HFF-Myc (cell line): ENCODE data around the gene CRYBA2.

ENCODE experiments used
- DNase-seq: peaks from one replicate; pipeline ENCODE4 v3.0.0-alpha.2; 2011; ENCODE audit warnings: low read depth; ENCODE audit errors: extremely low read depth
- H3K4me3 ChIP-seq: replicated peaks from 2 replicates; pipeline ENCODE4 v1.5.1; 2011; ENCODE audit warnings: low read depth, mild to moderate bottlenecking, control low read depth, low read length
- TF ChIP-seq, protein P1 (sequence below): IDR thresholded peaks from 2 replicates; pipeline ENCODE4 v1.5.1; 2012; ENCODE audit warnings: mild to moderate bottlenecking, low read depth, low read length, control low read depth; ENCODE audit errors: missing control alignments

Gene CRYBA2

DNA sequence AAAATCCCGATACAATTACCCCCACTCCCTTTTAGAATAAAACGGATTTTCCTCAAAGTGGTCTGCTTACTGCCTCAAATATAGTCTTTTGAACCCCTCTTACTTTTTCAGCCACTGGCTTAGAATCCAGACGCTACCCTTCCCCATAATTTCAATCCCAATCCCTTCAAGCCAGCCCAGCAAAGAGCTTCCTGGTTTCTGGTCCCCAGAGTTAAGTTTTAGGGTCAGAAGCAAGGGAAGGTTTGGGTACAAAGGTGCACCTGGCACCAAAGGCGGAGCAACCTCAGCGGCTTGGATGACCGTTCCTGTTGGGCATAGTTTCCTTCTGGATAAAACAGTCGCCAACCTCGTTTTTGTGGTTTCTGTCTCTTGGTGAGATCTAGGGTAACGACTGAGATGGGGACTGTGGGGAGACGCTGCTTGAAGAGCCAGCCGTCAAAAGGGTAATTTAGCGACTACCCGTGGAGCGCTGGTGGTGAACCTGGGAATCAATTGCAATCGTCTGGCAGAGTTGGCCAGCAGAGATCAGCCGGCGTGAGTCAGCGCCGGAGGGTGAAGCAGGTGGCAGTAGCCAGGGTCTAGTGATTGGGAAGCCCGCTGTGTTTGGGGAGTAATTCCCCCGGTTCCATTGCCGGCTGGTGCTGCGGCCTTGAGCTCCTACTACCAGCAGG lies 9.8 kb downstream of the CRYBA2 start:
- TF ChIP-seq, protein P1, sequence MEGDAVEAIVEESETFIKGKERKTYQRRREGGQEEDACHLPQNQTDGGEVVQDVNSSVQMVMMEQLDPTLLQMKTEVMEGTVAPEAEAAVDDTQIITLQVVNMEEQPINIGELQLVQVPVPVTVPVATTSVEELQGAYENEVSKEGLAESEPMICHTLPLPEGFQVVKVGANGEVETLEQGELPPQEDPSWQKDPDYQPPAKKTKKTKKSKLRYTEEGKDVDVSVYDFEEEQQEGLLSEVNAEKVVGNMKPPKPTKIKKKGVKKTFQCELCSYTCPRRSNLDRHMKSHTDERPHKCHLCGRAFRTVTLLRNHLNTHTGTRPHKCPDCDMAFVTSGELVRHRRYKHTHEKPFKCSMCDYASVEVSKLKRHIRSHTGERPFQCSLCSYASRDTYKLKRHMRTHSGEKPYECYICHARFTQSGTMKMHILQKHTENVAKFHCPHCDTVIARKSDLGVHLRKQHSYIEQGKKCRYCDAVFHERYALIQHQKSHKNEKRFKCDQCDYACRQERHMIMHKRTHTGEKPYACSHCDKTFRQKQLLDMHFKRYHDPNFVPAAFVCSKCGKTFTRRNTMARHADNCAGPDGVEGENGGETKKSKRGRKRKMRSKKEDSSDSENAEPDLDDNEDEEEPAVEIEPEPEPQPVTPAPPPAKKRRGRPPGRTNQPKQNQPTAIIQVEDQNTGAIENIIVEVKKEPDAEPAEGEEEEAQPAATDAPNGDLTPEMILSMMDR = no peak
- H3K4me3 ChIP-seq = no peak overlapping the region
- no peak for DNase-seq

- DNase-seq = no peak
- H3K4me3 ChIP-seq = no peak overlapping the region
- TF ChIP-seq, protein P1 = no peak
These were observed 10.5 kb downstream of the CRYBA2 start for GRCh38 chr2:218982586-218983262.

GRCh38 chr2:218981881-218982585 lies 11.2 kb downstream of the CRYBA2 start:
- TF ChIP-seq, protein P1 = no peak
- DNase-seq = no peak
- no peak overlapping the region for H3K4me3 ChIP-seq

- DNase-seq = no peak
- H3K4me3 ChIP-seq = no peak overlapping the region
- TF ChIP-seq, protein P1 = peak; percentile 7
These were observed 11.8 kb downstream of the CRYBA2 start for GRCh38 chr2:218981390-218981880.

DNA sequence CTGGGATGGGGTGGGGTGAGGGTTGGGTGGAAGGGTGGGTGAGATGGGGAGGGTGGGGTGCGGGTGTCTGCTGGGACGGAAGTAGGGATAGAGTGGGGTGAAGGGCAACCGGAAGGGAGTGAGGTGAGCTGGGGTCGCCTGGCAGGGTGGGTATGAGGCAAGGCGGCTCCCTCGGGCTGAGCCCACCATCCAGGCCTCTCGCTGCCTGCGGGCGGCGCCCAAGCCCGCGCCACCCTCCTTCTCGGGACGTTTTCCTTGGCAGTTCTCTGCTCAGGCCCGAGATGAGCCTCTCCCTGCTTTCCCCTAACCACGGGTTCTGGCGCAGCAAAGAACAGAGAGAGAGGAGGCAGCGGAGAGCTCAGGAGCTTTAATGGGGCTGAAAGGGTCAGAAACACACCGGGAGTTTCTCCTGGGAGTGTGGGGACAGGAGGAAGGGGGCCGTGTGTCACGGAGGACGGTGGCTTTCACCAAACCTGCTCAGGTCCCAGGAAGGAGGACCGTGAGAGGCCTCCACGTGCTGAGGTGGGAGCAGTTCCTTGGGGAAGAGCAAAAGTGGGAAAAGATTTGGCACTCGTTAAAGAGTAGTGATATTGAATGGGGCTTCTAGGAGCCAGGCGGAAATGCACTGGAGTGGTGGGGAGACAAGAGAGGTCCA lies 12.4 kb downstream of the CRYBA2 start:
- no peak for DNase-seq
- H3K4me3 ChIP-seq = no peak overlapping the region
- TF ChIP-seq, protein P1 = no peak

GRCh38 chr2:218979846-218980734 lies 13.1 kb downstream of the CRYBA2 start:
- peak; percentile 33 for DNase-seq
- H3K4me3 ChIP-seq = no peak overlapping the region
- TF ChIP-seq, protein P1 = peak; percentile 90
